GM19452 (cell line): Measurements from ENCODE around the gene CACNA1B.
"Not testable (repeated sequence)": the region's sequence is repeated elsewhere in the genome, so short reads cannot be mapped to it uniquely, and the experiment has no call there.

ENCODE experiments used
- ATAC-seq: cut with Tn5 transposase; IDR thresholded peaks from one replicate; pipeline ENCODE4 v1.9.1; 2021; ENCODE audit not compliant: unreplicated experiment

The CACNA1B gene

GRCh38 chr9:138111607-138112006, 234.0 kb downstream of the CACNA1B start:
- no peak for ATAC-seq

- no peak for ATAC-seq
Observed at GRCh38 chr9:138112090-138112748, 234.6 kb downstream of the CACNA1B start.

- no peak for ATAC-seq
Observed at GRCh38 chr9:138112791-138113600, 235.4 kb downstream of the CACNA1B start.

GRCh38 chr9:138113701-138114325, 236.2 kb downstream of the CACNA1B start:
- not testable (repeated sequence) for ATAC-seq

GRCh38 chr9:138114501-138115245, 237.1 kb downstream of the CACNA1B start:
- ATAC-seq: no peak

- no peak for ATAC-seq
Observed at GRCh38 chr9:138115506-138115905, 237.9 kb downstream of the CACNA1B start.

- ATAC-seq: no peak
Observed at GRCh38 chr9:138116521-138116920, 238.9 kb downstream of the CACNA1B start.

GRCh38 chr9:138117101-138117750, 239.6 kb downstream of the CACNA1B start:
- ATAC-seq: no peak

GRCh38 chr9:138117836-138118235, 240.3 kb downstream of the CACNA1B start:
- no peak for ATAC-seq

GRCh38 chr9:138118601-138119071, 241.1 kb downstream of the CACNA1B start:
- no peak for ATAC-seq

GRCh38 chr9:138119202-138120027, 241.8 kb downstream of the CACNA1B start:
- no peak for ATAC-seq

GRCh38 chr9:138120072-138120471, 242.5 kb downstream of the CACNA1B start:
- ATAC-seq: no peak

- ATAC-seq: no peak
Observed at GRCh38 chr9:138120511-138121437, 243.2 kb downstream of the CACNA1B start.

GRCh38 chr9:138121438-138122050, 244.0 kb downstream of the CACNA1B start:
- ATAC-seq: no peak

- ATAC-seq: no peak
Observed at GRCh38 chr9:138122201-138122600, 244.6 kb downstream of the CACNA1B start.

- ATAC-seq: no peak
Observed at GRCh38 chr9:138122676-138123075, 245.1 kb downstream of the CACNA1B start.

GRCh38 chr9:138123086-138123485, 245.5 kb downstream of the CACNA1B start:
- no peak for ATAC-seq
